HL-60 (cell line): ENCODE measurements around the gene NCKAP5L.

Experiments
- CTCF ChIP-seq: IDR thresholded peaks from one replicate; pipeline ENCODE4 v1.5.1; 2011; ENCODE audit warnings: low read length, control low read depth, inconsistent platforms; ENCODE audit not compliant: insufficient read depth
- POLR2AphosphoS5 ChIP-seq: IDR thresholded peaks from 2 replicates; pipeline ENCODE4 v1.6.1; 2012; ENCODE audit warnings: low read depth

DNA sequence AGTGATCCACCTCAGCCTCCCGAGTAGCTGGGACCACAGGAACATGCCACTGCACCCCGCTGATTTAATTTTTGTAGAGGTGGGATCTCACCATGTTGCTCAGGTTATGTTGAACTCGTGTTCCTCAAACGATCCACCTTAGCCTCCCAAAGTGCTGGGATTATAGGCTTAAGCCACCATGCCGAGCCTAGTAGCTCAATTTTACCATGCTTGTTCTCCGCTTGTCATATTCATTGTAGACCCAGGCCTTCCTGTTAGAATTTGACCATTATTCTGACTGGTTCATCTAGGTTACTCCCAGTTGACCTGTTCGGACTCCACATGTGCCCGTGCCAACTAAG is 62.1 kb downstream of the NCKAP5L start:
- no peak for TF ChIP-seq CTCF
- no peak for TF ChIP-seq POLR2AphosphoS5
